Nephron progenitor cell (in vitro differentiated cells): ENCODE results near the gene LCN1.
A peak's percentile ranks its signal among the peaks of the same experiment; 100 is the strongest.
"Not testable (repeated sequence)": the region's sequence is repeated elsewhere in the genome, so short reads cannot be mapped to it uniquely, and the experiment has no call there.

ENCODE experiments used
- DNase-seq: peaks from one replicate; pipeline ENCODE4 v3.0.0; 2021
- H3K27ac Mint-ChIP-seq: 2 replicates; pipeline ENCODE4 v1.8.0; 2021; ENCODE audit warnings: mild to moderate bottlenecking, moderate library complexity, mixed read lengths
- H3K27me3 Mint-ChIP-seq: 2 replicates; pipeline ENCODE4 v1.8.0; 2021; ENCODE audit warnings: mild to moderate bottlenecking, low read depth, mixed read lengths; ENCODE audit not compliant: poor library complexity
- H3K36me3 Mint-ChIP-seq: 2 replicates; pipeline ENCODE4 v1.8.0; 2021; ENCODE audit warnings: low read depth, mixed read lengths
- H3K4me1 Mint-ChIP-seq: 2 replicates; pipeline ENCODE4 v1.8.0; 2021; ENCODE audit warnings: mixed read lengths
- H3K4me3 Mint-ChIP-seq: 2 replicates; pipeline ENCODE4 v1.8.0; 2021; ENCODE audit warnings: mild to moderate bottlenecking, moderate library complexity, mixed read lengths
- H3K9me3 Mint-ChIP-seq: 2 replicates; pipeline ENCODE4 v1.8.0; 2021; ENCODE audit warnings: mild to moderate bottlenecking, moderate library complexity, mixed read lengths
- CTCF ChIP-seq: fragments of 200-600 bp; sonication (generic); IDR thresholded peaks from 2 replicates; pipeline ENCODE4 v1.5.0; 2021; ENCODE audit warnings: antibody characterized with exemption

Gene LCN1

DNA sequence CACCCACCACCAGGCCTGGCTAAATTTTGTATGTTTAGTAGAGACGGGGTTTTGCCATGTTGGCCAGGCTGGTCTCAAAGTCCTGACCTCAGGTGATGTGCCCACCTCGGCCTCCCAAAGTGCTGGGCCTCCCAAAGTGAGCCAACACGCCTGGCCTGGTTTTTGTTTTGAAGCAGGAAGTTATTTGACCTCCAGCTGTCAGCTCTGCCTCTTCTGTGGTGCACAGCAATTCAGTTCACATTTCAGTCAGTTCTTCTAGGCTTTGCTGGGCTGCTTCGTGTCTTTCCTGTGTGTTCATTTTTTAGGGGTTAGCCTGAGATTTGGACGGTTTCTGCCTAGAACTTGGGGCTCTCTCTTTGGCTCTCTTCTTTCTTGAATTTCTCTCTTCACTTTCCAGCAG, 8.9 kb downstream of the LCN1 start:
- Mint-ChIP-seq H3K4me3 (no peak overlapping the region), H3K27me3 (peaks cover 22% of the 10 kb centered on the region), H3K4me1 (peaks cover 15% of the 10 kb centered on the region), H3K27ac (no peak overlapping the region), H3K36me3 (no peaks in the 10 kb centered on the region), H3K9me3 (peaks cover 13% of the 10 kb centered on the region)
- no peak for TF ChIP-seq CTCF
- no peak for DNase-seq

DNA sequence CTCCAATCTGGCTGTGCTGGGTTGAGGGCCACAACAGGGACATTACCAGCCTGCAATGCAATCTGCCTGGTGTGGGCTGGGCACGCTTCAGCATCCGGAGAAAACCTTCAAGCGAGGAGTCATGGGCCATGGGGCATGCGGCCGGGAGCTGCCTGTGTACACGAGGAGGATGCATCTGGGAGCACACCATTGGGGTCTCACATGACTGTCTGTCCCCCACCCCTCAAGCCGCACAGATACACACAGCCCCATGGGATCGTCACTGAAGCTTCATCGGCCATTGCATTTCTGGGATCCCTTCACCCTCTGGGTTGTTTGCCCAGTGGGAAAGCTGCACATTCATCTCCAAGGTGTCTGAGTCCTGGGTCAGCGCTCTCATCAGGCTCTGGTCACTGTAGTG, 9.9 kb downstream of the LCN1 start:
- Mint-ChIP-seq H3K27ac (no peak overlapping the region), H3K4me1 (peaks cover 11% of the 10 kb centered on the region), H3K9me3 (peaks cover 13% of the 10 kb centered on the region), H3K27me3 (peaks cover 32% of the 10 kb centered on the region), H3K4me3 (no peak overlapping the region), H3K36me3 (no peaks in the 10 kb centered on the region)
- DNase-seq, result no peak
- no peak for TF ChIP-seq CTCF

- no peak overlapping the region for H3K27ac Mint-ChIP-seq
- no peak overlapping the region for H3K4me3 Mint-ChIP-seq
- peaks cover 50% of the 10 kb centered on the region for H3K27me3 Mint-ChIP-seq
- H3K36me3 Mint-ChIP-seq, result no peaks in the 10 kb centered on the region
- H3K4me1 Mint-ChIP-seq, result peaks cover 11% of the 10 kb centered on the region
- no peak for DNase-seq
- H3K9me3 Mint-ChIP-seq, result peaks cover 23% of the 10 kb centered on the region
- no peak for TF ChIP-seq CTCF
These were observed 11.9 kb downstream of the LCN1 start for GRCh38 chr9:135533113-135533512.

GRCh38 chr9:135533674-135534073, 12.4 kb downstream of the LCN1 start:
- H3K27me3 Mint-ChIP-seq, result peaks cover 55% of the 10 kb centered on the region
- no peaks in the 10 kb centered on the region for H3K36me3 Mint-ChIP-seq
- no peak overlapping the region for H3K4me3 Mint-ChIP-seq
- no peak for TF ChIP-seq CTCF
- H3K27ac Mint-ChIP-seq, result peak overlapping the region; percentile 16
- H3K9me3 Mint-ChIP-seq, result peaks cover 23% of the 10 kb centered on the region
- DNase-seq, result no peak
- peaks cover 11% of the 10 kb centered on the region for H3K4me1 Mint-ChIP-seq

GRCh38 chr9:135534192-135534711, 13.0 kb downstream of the LCN1 start:
- peaks cover 60% of the 10 kb centered on the region for H3K27me3 Mint-ChIP-seq
- peaks cover 11% of the 10 kb centered on the region for H3K4me1 Mint-ChIP-seq
- H3K27ac Mint-ChIP-seq, result peak overlapping the region; percentile 60
- not testable (repeated sequence) for H3K4me3 Mint-ChIP-seq, H3K36me3 Mint-ChIP-seq
- peak; percentile 39 for DNase-seq
- H3K9me3 Mint-ChIP-seq, result peaks cover 21% of the 10 kb centered on the region

- H3K4me1 Mint-ChIP-seq, result peaks cover 11% of the 10 kb centered on the region
- H3K27ac Mint-ChIP-seq, H3K4me3 Mint-ChIP-seq, DNase-seq, H3K36me3 Mint-ChIP-seq: not testable (repeated sequence)
- peaks cover 64% of the 10 kb centered on the region for H3K27me3 Mint-ChIP-seq
- H3K9me3 Mint-ChIP-seq, result peaks cover 15% of the 10 kb centered on the region
These were observed 13.6 kb downstream of the LCN1 start for GRCh38 chr9:135534826-135535225.

DNA sequence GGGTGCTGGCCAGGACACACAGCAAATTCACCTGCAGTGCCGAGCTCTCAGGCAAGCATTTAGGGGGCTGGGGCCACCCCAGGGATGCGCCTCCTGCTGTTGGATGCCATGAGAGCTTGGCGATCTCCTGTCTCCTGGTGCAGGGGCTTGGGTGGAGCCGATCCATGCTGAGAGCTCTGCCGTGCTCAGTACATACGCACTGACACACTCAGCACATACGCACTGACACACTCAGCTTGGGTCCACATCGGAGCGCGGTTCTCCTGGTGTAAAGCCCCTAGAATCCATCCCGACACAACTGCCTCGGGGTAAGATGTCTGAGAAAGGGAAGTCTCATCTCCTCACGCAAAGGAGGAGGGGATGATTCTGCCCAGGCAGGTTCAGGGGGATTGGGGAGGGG, 14.4 kb downstream of the LCN1 start:
- peaks cover 11% of the 10 kb centered on the region for H3K4me1 Mint-ChIP-seq
- not testable (repeated sequence) for H3K4me3 Mint-ChIP-seq, H3K36me3 Mint-ChIP-seq, H3K27ac Mint-ChIP-seq, DNase-seq
- peaks cover 10% of the 10 kb centered on the region for H3K9me3 Mint-ChIP-seq
- H3K27me3 Mint-ChIP-seq, result peaks cover 63% of the 10 kb centered on the region
